GM12878 (cell line): ENCODE results near the gene NDUFA11. TPM values are rescaled to one million over a fixed set of nuclear protein-coding genes. Genes with fewer than 3 reads are reported as not detected.
"Not testable (repeated sequence)": the region's sequence is repeated elsewhere in the genome, so short reads cannot be mapped to it uniquely, and the experiment has no call there.

Source experiments
- ATAC-seq: fragments of 200-7000 bp; cut with Tn5 transposase; 3 replicates; pipeline ENCODE4 v1.9.1; 2020; ENCODE audit warnings: mild to moderate bottlenecking, moderate library complexity
- BruUV-seq: library from RNA; stranded (reverse); fragments of 400-500 nt; replicated peaks from 2 replicates; lab custom pipeline; 2021; lab: Mats Ljungman, UMichigan
- CTCF ChIA-PET: fragments of 300-600 bp; sonication (Branson Sonifier 250); formaldehyde crosslinking; extraction: SDS; loops from one replicate; lab custom pipeline; 2021; ENCODE audit warnings: inconsistent platforms; lab: Yijun Ruan, JAX
- POLR2A ChIA-PET: fragments of 350-600 bp; formaldehyde crosslinking; extraction: SDS; loops from one replicate; lab custom pipeline; 2021; ENCODE audit warnings: inconsistent platforms; lab: Charles Lee
- RAD21 ChIA-PET: fragments of 300-600 bp; sonication (Branson Sonifier 250); formaldehyde crosslinking; loops from one replicate; lab custom pipeline; 2023; ENCODE audit warnings: antibody characterized with exemption; ENCODE audit not compliant: unreplicated experiment; lab: Charles Lee
- SMC1A ChIA-PET: fragments of 300-600 bp; sonication (Branson Sonifier 250); formaldehyde crosslinking; loops from one replicate; lab custom pipeline; 2023; ENCODE audit not compliant: unreplicated experiment, uncharacterized antibody; lab: Charles Lee
- DNase-seq: peaks from one replicate; pipeline ENCODE4 v3.0.0-alpha.2; 2011; ENCODE audit warnings: low read depth, low spot score
- FAIRE-seq: peaks from 3 replicates; lab custom pipeline; 2011; peaks lifted over from hg19 to GRCh38; lab: Jason Lieb, UNC
- H2AFZ ChIP-seq: 2 replicates; pipeline ENCODE4 v1.6.0; 2011; ENCODE audit warnings: low read depth, low read length, control low read depth; ENCODE audit not compliant: control insufficient read depth
- H3K27ac ChIP-seq: 2 replicates; pipeline ENCODE4 v1.5.1; 2011; ENCODE audit warnings: control low read depth; ENCODE audit not compliant: control insufficient read depth, insufficient read depth
- H3K27me3 ChIP-seq, 2 experiments: replicated peaks in 1 of 2; 2 replicates each; pipeline versions ENCODE4 v1.6.0 to v1.6.1; 2011; ENCODE audit warnings: low read length in 1 of 2; ENCODE audit not compliant: control insufficient read depth in 2 of 2, insufficient read depth in 2 of 2
- H3K36me3 ChIP-seq, 2 experiments: 2 replicates each; pipeline ENCODE4 v1.5.1; 2011; ENCODE audit warnings: low read length in 1 of 2; ENCODE audit not compliant: control insufficient read depth in 2 of 2, insufficient read depth in 2 of 2
- H3K4me1 ChIP-seq: 2 replicates; pipeline ENCODE4 v1.6.1; 2011; ENCODE audit warnings: mild to moderate bottlenecking, low read length, moderate library complexity, mixed read lengths; ENCODE audit not compliant: control insufficient read depth, insufficient read depth
- H3K4me2 ChIP-seq: 2 replicates; pipeline ENCODE4 v1.6.0; 2011; ENCODE audit warnings: control low read depth; ENCODE audit not compliant: control insufficient read depth, insufficient read depth
- H3K4me3 ChIP-seq: fragments of 200-600 bp; sonication (generic); 2 replicates; pipeline ENCODE4 v1.5.1; 2016
- H3K79me2 ChIP-seq: 2 replicates; pipeline ENCODE4 v1.6.0; 2011; ENCODE audit warnings: low read length; ENCODE audit not compliant: control insufficient read depth, insufficient read depth
- H3K9ac ChIP-seq: 2 replicates; pipeline ENCODE4 v1.8.0; 2011; ENCODE audit warnings: low read length, control low read depth, mixed read lengths; ENCODE audit not compliant: control insufficient read depth, insufficient read depth
- H3K9me3 ChIP-seq: replicated peaks from 3 replicates; pipeline ENCODE4 v1.5.1; 2011; ENCODE audit warnings: mild to moderate bottlenecking, low read length; ENCODE audit not compliant: control insufficient read depth, insufficient read depth
- H4K20me1 ChIP-seq: 2 replicates; pipeline ENCODE4 v1.6.0; 2011; ENCODE audit not compliant: control insufficient read depth, insufficient read depth
- DPF2 ChIP-seq: fragments of 450-650 bp; IDR thresholded peaks from 2 replicates; pipeline ENCODE4 v1.6.1; 2017; ENCODE audit warnings: mild to moderate bottlenecking
- FOXK2 ChIP-seq: fragments of 450-650 bp; IDR thresholded peaks from 2 replicates; pipeline ENCODE4 v1.6.1; 2017; ENCODE audit warnings: mild to moderate bottlenecking, moderate library complexity
- MEF2B ChIP-seq: fragments of 450-650 bp; IDR thresholded peaks from 2 replicates; pipeline ENCODE4 v1.6.1; 2018; ENCODE audit warnings: mild to moderate bottlenecking, moderate library complexity; ENCODE audit not compliant: partially characterized antibody, poor library complexity, severe bottlenecking
- MYC ChIP-seq: IDR thresholded peaks from 2 replicates; pipeline ENCODE4 v1.6.1; 2011; ENCODE audit warnings: mild to moderate bottlenecking, low read length, moderate library complexity, inconsistent platforms; ENCODE audit not compliant: insufficient read depth, insufficient replicate concordance, insufficient read length, severe bottlenecking
- SREBF1 ChIP-seq: IDR thresholded peaks from 2 replicates; pipeline ENCODE4 v1.6.1; 2012; ENCODE audit warnings: mild to moderate bottlenecking, low read length
- STAT3 ChIP-seq: IDR thresholded peaks from 2 replicates; pipeline ENCODE4 v1.6.1; 2011; ENCODE audit warnings: low read depth, low read length, improper control_type of control experiment
- ZBED1 ChIP-seq: IDR thresholded peaks from 2 replicates; pipeline ENCODE4 v1.6.1; 2016; ENCODE audit warnings: borderline replicate concordance
- ZNF207 ChIP-seq: fragments of 450-650 bp; IDR thresholded peaks from 2 replicates; pipeline ENCODE4 v1.6.1; 2014; ENCODE audit warnings: antibody characterized with exemption, mild to moderate bottlenecking, borderline replicate concordance
- ZNF217 ChIP-seq: fragments of 450-650 bp; IDR thresholded peaks from 2 replicates; pipeline ENCODE4 v1.6.1; 2017; ENCODE audit warnings: antibody characterized with exemption, mild to moderate bottlenecking
- ZNF24 ChIP-seq: fragments of 450-650 bp; IDR thresholded peaks from 2 replicates; pipeline ENCODE4 v1.6.1; 2017; ENCODE audit warnings: antibody characterized with exemption, mild to moderate bottlenecking
- WGBS: methylation state at CpG from one replicate; pipeline ENCODE4 v1.1.6; 2016; ENCODE audit warnings: low lambda C conversion rate; ENCODE audit not compliant: insufficient replicate concordance, insufficient coverage; ENCODE audit errors: missing lambda C conversion rate; 5-methylcytosine and 5-hydroxymethylcytosine counted together
- in situ Hi-C: fragments of 300-500 bp; cut with MboI; formaldehyde crosslinking; loops from 9 replicates; pipeline ENCODE4 v1.14.3; 2018; ENCODE audit warnings: mixed read lengths
- intact Hi-C: fragments of 100-400 bp; cut with micrococcal nuclease; formaldehyde crosslinking; loops from one replicate; pipeline ENCODE4 v1.14.2; 2022; ENCODE audit not compliant: unreplicated experiment
- polyA plus RNA-seq, 11 experiments: library from polyadenylated mRNA; depleted of rRNA in 4 of 11; unstranded in 6 of 11; stranded (reverse) in 5 of 11; fragments of >200 nt; fragmentation: Nextera tagmentation in 4 of 11; fragmentation: Illumina TruSeq in 1 of 11; extraction: Ambion mirVana in 4 of 11; extraction: Trizol in 1 of 11; gene quantifications; 1 replicate in 1 of 11; 2 replicates in 10 of 11; pipeline versions ENCODE4 v1.2.1 to v1.2.3, GENCODE V29; 2011 to 2016; ENCODE audit warnings: inconsistent platforms in 2 of 11, missing spikeins in 2 of 11, low read depth in 1 of 11
- total RNA-seq, 4 experiments: library from RNA; depleted of rRNA in 3 of 4; stranded (reverse); fragments of >200 nt in 3 of 4; fragmentation: Illumina TruSeq in 1 of 4; extraction: Trizol in 1 of 4; gene quantifications; 2 replicates each; pipeline versions ENCODE4 v1.2.1 to v1.2.3, GENCODE V29; 2013 to 2021
- TF ChIP-seq, protein P1 (sequence below): fragments of 450-650 bp; IDR thresholded peaks from 2 replicates; pipeline ENCODE4 v1.6.1; 2017; ENCODE audit warnings: mild to moderate bottlenecking, moderate library complexity
- TF ChIP-seq, protein P2 (sequence below): IDR thresholded peaks from 2 replicates; pipeline ENCODE4 v1.6.1; 2011; ENCODE audit warnings: mild to moderate bottlenecking, low read depth, low read length, moderate library complexity; ENCODE audit not compliant: insufficient replicate concordance

The NDUFA11 gene
- total and polyA plus RNA-seq, 10 of the 15 experiments (the other 5 are each of a cell fraction or from before 2014, with no cell fraction given), result 108 to 600 (median 289) TPM

GRCh38 chr19:5857203-5858081, 46.1 kb downstream of the NDUFA11 start (continued):
- TF ChIP-seq, protein P1, sequence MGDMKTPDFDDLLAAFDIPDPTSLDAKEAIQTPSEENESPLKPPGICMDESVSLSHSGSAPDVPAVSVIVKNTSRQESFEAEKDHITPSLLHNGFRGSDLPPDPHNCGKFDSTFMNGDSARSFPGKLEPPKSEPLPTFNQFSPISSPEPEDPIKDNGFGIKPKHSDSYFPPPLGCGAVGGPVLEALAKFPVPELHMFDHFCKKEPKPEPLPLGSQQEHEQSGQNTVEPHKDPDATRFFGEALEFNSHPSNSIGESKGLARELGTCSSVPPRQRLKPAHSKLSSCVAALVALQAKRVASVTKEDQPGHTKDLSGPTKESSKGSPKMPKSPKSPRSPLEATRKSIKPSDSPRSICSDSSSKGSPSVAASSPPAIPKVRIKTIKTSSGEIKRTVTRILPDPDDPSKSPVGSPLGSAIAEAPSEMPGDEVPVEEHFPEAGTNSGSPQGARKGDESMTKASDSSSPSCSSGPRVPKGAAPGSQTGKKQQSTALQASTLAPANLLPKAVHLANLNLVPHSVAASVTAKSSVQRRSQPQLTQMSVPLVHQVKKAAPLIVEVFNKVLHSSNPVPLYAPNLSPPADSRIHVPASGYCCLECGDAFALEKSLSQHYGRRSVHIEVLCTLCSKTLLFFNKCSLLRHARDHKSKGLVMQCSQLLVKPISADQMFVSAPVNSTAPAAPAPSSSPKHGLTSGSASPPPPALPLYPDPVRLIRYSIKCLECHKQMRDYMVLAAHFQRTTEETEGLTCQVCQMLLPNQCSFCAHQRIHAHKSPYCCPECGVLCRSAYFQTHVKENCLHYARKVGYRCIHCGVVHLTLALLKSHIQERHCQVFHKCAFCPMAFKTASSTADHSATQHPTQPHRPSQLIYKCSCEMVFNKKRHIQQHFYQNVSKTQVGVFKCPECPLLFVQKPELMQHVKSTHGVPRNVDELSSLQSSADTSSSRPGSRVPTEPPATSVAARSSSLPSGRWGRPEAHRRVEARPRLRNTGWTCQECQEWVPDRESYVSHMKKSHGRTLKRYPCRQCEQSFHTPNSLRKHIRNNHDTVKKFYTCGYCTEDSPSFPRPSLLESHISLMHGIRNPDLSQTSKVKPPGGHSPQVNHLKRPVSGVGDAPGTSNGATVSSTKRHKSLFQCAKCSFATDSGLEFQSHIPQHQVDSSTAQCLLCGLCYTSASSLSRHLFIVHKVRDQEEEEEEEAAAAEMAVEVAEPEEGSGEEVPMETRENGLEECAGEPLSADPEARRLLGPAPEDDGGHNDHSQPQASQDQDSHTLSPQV, result no peak
- TF ChIP-seq MEF2B (no peak), STAT3 (no peak), ZBED1 (no peak), MYC (no peak), ZNF217 (no peak), FOXK2 (no peak), DPF2 (no peak), ZNF207 (no peak), SREBF1 (no peak), ZNF24 (no peak)
- TF ChIP-seq, protein P2, sequence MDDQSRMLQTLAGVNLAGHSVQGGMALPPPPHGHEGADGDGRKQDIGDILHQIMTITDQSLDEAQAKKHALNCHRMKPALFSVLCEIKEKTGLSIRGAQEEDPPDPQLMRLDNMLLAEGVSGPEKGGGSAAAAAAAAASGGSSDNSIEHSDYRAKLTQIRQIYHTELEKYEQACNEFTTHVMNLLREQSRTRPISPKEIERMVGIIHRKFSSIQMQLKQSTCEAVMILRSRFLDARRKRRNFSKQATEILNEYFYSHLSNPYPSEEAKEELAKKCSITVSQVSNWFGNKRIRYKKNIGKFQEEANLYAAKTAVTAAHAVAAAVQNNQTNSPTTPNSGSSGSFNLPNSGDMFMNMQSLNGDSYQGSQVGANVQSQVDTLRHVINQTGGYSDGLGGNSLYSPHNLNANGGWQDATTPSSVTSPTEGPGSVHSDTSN, result no peak

GRCh38 chr19:5855151-5855550, 48.4 kb downstream of the NDUFA11 start:
- WGBS, result 33% methylated on average over 9 of the region's 9 CpGs
- POLR2A ChIA-PET, H3K79me2 ChIP-seq, H3K9me3 ChIP-seq, H3K27me3 ChIP-seq, H3K9ac ChIP-seq, H3K4me2 ChIP-seq, FAIRE-seq, H4K20me1 ChIP-seq, ATAC-seq, CTCF ChIA-PET, H3K4me1 ChIP-seq, in situ Hi-C loops, H2AFZ ChIP-seq, RAD21 ChIA-PET, DNase-seq, BruUV-seq, H3K4me3 ChIP-seq, H3K27ac ChIP-seq, H3K36me3 ChIP-seq, SMC1A ChIA-PET, intact Hi-C loops: not testable (repeated sequence)
